ENCODE results near the gene CADM2.

The CADM2 gene

GRCh38 chr3:85737846-85738245, 779.1 kb downstream of the CADM2 start:
- H3K4me3 Mint-ChIP-seq = no peak overlapping the region
- H3K36me3 Mint-ChIP-seq (ENCODE audit: low read depth) = no peaks in the 10 kb centered on the region
- no peak overlapping the region for H3K27ac Mint-ChIP-seq
- no peaks in the 10 kb centered on the region for H3K4me1 Mint-ChIP-seq
- H3K27me3 Mint-ChIP-seq (ENCODE audit: low read depth) = no peaks in the 10 kb centered on the region
- TF ChIP-seq, protein P1, sequence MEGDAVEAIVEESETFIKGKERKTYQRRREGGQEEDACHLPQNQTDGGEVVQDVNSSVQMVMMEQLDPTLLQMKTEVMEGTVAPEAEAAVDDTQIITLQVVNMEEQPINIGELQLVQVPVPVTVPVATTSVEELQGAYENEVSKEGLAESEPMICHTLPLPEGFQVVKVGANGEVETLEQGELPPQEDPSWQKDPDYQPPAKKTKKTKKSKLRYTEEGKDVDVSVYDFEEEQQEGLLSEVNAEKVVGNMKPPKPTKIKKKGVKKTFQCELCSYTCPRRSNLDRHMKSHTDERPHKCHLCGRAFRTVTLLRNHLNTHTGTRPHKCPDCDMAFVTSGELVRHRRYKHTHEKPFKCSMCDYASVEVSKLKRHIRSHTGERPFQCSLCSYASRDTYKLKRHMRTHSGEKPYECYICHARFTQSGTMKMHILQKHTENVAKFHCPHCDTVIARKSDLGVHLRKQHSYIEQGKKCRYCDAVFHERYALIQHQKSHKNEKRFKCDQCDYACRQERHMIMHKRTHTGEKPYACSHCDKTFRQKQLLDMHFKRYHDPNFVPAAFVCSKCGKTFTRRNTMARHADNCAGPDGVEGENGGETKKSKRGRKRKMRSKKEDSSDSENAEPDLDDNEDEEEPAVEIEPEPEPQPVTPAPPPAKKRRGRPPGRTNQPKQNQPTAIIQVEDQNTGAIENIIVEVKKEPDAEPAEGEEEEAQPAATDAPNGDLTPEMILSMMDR (IDR thresholded peaks at IDR 0.05; ENCODE audit: unreplicated experiment in 3 of 3) = no peak
- H3K9me3 Mint-ChIP-seq = no peaks in the 10 kb centered on the region

GRCh38 chr3:85740561-85740960, 781.8 kb downstream of the CADM2 start:
- Mint-ChIP-seq H3K9me3 (no peaks in the 10 kb centered on the region), H3K4me1 (no peaks in the 10 kb centered on the region), H3K4me3 (no peak overlapping the region), H3K27ac (no peak overlapping the region), H3K27me3 (ENCODE audit: low read depth) (no peaks in the 10 kb centered on the region), H3K36me3 (ENCODE audit: low read depth) (no peaks in the 10 kb centered on the region)
- TF ChIP-seq, protein P1 (IDR thresholded peaks at IDR 0.05; ENCODE audit: unreplicated experiment in 3 of 3) = no peak

- Mint-ChIP-seq H3K4me1 (no peaks in the 10 kb centered on the region), H3K27me3 (ENCODE audit: low read depth) (no peaks in the 10 kb centered on the region), H3K9me3 (no peaks in the 10 kb centered on the region), H3K27ac (no peak overlapping the region), H3K4me3 (no peak overlapping the region), H3K36me3 (ENCODE audit: low read depth) (no peaks in the 10 kb centered on the region)
- TF ChIP-seq, protein P1 (IDR thresholded peaks at IDR 0.05; ENCODE audit: unreplicated experiment in 3 of 3) = no peak
These were observed 799.7 kb downstream of the CADM2 start for GRCh38 chr3:85758442-85758841.

DNA sequence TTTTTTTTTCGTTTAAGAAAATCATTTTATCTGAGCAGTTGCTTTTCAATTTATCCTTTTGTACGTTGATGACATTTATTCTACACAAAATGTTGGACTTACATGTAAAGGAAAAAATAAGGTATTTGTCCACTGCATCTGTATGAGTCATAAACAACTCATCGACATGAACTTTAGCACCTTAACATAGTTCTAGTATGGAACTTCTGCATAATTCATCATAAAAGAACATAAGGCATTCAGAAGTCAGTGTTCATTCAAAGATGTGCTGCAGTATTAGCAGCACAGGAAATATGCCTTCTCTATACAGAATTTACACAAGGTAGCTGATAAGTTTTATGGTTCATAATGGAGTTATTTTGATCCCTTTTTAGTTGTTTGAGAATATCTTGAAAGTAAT, 801.6 kb downstream of the CADM2 start:
- Mint-ChIP-seq H3K4me3 (no peak overlapping the region), H3K27ac (no peak overlapping the region), H3K4me1 (no peaks in the 10 kb centered on the region), H3K9me3 (no peaks in the 10 kb centered on the region), H3K36me3 (ENCODE audit: low read depth) (no peaks in the 10 kb centered on the region), H3K27me3 (ENCODE audit: low read depth) (no peaks in the 10 kb centered on the region)
- TF ChIP-seq, protein P1 (IDR thresholded peaks at IDR 0.05; ENCODE audit: unreplicated experiment in 3 of 3) = no peak

DNA sequence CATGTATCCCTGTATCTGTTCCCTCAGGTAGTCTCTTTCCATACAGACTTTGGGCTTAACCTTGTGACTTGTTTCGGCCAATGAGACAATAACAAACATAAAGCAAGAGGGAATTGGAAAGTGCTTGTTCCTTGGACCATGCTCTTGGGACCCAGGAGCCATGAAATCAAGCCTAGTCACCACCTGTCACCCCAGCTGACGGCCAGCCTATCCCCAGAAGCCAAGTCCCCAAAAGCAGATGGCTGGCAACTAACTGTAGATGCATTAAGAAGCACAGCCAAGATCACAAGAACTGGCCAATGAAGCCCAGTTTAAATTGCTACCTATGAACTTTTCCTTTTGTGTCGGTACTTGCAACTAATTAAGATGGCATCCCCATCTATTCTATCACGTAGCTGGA, 822.0 kb downstream of the CADM2 start:
- Mint-ChIP-seq H3K4me3 (no peak overlapping the region), H3K4me1 (no peaks in the 10 kb centered on the region), H3K36me3 (ENCODE audit: low read depth) (no peaks in the 10 kb centered on the region), H3K9me3 (no peaks in the 10 kb centered on the region), H3K27me3 (ENCODE audit: low read depth) (no peaks in the 10 kb centered on the region), H3K27ac (no peak overlapping the region)
- TF ChIP-seq, protein P1 (IDR thresholded peaks at IDR 0.05; ENCODE audit: unreplicated experiment in 3 of 3) = no peak

GRCh38 chr3:85781806-85782205, 823.0 kb downstream of the CADM2 start:
- Mint-ChIP-seq H3K36me3 (ENCODE audit: low read depth) (no peaks in the 10 kb centered on the region), H3K4me3 (no peak overlapping the region), H3K9me3 (no peaks in the 10 kb centered on the region), H3K27ac (no peak overlapping the region), H3K4me1 (no peaks in the 10 kb centered on the region), H3K27me3 (ENCODE audit: low read depth) (no peaks in the 10 kb centered on the region)
- TF ChIP-seq, protein P1 (IDR thresholded peaks at IDR 0.05; ENCODE audit: unreplicated experiment in 3 of 3) = no peak
